Vagina (tissue), 2 donors: ENCODE measurements around the gene TWNK. TPM values are rescaled to one million over a fixed set of nuclear protein-coding genes. Genes with fewer than 3 reads are reported as not detected.

Source experiments
- DNase-seq, 2 donors: peaks; one replicate each; pipeline ENCODE4 v3.0.0-alpha.2; 2017; ENCODE audit errors: extremely low spot score in 2 of 2
- H3K27ac ChIP-seq: fragments of 200-600 bp; sonication (generic); one replicate; pipeline ENCODE4 v1.5.1; 2019
- H3K27me3 ChIP-seq: fragments of 200-600 bp; sonication (generic); one replicate; pipeline ENCODE4 v1.5.1; 2019
- H3K36me3 ChIP-seq, 2 donors: fragments of 200-600 bp; sonication (generic); one replicate each; pipeline ENCODE4 v1.5.1; 2017 to 2019
- H3K4me1 ChIP-seq: fragments of 200-600 bp; sonication (generic); one replicate; pipeline ENCODE4 v1.5.1; 2019
- H3K4me3 ChIP-seq, 2 donors: fragments of 200-600 bp; sonication (generic); 1 replicate in 1 of 2; 2 replicates in 1 of 2; pipeline ENCODE4 v1.5.1; 2016 to 2019
- H3K9me3 ChIP-seq: fragments of 200-600 bp; sonication (generic); one replicate; pipeline ENCODE4 v1.5.1; 2019
- POLR2A ChIP-seq, 2 donors: fragments of 450-650 bp; IDR thresholded peaks; one replicate each; pipeline ENCODE4 v1.6.1; 2017; ENCODE audit warnings: antibody characterized with exemption in 2 of 2, mild to moderate bottlenecking in 2 of 2, moderate library complexity in 2 of 2
- POLR2AphosphoS5 ChIP-seq, 2 donors: sonication (generic); formaldehyde crosslinking; IDR thresholded peaks; one replicate each; pipeline ENCODE4 v1.9.0; 2017; ENCODE audit warnings: antibody characterized with exemption in 2 of 2, mild to moderate bottlenecking in 2 of 2, low read depth in 1 of 2; ENCODE audit not compliant: insufficient read depth in 1 of 2
- intact Hi-C: fragments of 100-400 bp; cut with DNase I; formaldehyde crosslinking; loops from one replicate; pipeline ENCODE4 v1.15.1; 2023
- total RNA-seq: library from RNA; depleted of rRNA; stranded (reverse); fragments of >200 nt; gene quantifications from one replicate; pipeline ENCODE4 v1.2.3, GENCODE V29; 2016
- TF ChIP-seq, protein P1 (sequence below), 3 experiments: fragments of 450-650 bp in 2 of 3; fragments of 200-600 bp in 1 of 3; sonication (generic) in 1 of 3; IDR thresholded peaks; one replicate each; pipeline ENCODE4 v1.5.1; 2017 to 2019; ENCODE audit warnings: antibody characterized with exemption in 3 of 3, mild to moderate bottlenecking in 2 of 3, moderate library complexity in 2 of 3

Gene TWNK
- total RNA-seq, 1 donor from 2014 or later = 5.2 TPM

DNA sequence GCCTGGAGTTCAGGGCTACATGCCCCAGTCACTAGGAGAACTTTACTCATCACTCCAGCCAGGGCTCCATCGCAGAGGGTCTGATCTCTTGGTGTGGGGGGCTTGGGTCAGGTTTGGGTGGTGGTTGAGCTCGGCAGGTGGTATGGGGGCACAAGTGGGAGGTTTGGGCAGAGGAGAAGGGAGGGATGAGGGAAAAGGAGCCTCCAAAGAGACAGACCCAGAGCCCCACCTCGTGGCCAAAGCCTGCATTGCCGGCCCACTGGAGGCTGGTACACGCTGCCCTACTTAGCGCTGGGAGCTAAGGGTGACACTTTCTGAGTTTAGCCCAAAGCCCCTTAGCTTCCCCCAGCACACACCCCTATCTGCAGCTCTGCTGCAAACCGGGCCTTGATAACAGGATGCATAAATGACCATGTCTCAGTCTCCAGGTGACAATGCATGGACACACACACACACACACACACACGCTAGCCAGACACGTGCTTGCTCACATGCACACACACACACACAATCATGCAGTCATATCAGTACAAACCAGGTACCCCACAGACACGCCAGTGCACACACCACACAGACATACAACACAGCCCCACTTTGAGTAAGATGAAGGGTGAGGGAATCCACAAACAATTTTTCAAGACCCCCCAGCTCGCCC is 27.0 kb downstream of the TWNK start:
- intact Hi-C loops = no loop called here
- DNase-seq = no peak
- Histone ChIP-seq H3K36me3 (no peaks in the 10 kb centered on the region), H3K4me3 (no peak overlapping the region), H3K27ac (no peak overlapping the region), H3K4me1 (peaks cover 18% of the 10 kb centered on the region), H3K9me3 (no peaks in the 10 kb centered on the region), H3K27me3 (no peaks in the 10 kb centered on the region)
- no peak for TF ChIP-seq POLR2A (IDR thresholded peaks at IDR 0.05)
- TF ChIP-seq, protein P1, sequence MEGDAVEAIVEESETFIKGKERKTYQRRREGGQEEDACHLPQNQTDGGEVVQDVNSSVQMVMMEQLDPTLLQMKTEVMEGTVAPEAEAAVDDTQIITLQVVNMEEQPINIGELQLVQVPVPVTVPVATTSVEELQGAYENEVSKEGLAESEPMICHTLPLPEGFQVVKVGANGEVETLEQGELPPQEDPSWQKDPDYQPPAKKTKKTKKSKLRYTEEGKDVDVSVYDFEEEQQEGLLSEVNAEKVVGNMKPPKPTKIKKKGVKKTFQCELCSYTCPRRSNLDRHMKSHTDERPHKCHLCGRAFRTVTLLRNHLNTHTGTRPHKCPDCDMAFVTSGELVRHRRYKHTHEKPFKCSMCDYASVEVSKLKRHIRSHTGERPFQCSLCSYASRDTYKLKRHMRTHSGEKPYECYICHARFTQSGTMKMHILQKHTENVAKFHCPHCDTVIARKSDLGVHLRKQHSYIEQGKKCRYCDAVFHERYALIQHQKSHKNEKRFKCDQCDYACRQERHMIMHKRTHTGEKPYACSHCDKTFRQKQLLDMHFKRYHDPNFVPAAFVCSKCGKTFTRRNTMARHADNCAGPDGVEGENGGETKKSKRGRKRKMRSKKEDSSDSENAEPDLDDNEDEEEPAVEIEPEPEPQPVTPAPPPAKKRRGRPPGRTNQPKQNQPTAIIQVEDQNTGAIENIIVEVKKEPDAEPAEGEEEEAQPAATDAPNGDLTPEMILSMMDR (IDR thresholded peaks at IDR 0.05) = peak; percentile 86 to 89 (median 88)

DNA sequence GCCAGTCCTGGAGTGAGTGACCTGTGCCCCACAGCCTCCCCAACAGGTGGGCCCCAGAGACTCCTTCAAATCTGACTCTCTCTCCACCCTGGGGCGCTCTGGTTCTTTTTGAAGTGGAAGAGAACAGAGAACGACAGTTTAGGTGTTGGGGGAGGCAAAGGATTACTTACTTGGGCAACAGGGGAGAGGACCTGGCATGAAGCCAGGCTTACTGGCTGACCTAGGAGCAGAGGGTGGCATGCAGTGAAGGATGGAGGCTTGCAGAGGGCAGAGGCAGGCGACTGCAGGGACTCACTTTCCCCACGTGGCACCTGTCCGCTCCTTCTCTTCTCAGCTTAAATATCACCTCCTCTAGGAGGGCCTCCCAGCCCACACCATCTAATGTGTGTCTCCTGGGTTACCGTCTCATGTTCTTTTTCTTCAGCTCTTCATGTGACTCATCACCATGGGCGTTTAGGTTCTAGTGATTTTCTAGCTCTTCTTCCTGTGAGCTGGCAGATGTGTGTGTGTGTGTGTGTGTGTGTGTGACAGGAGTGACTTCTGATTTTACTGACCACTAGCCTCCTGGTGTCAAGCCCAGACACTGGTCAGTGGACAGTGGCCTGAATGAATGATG is 27.7 kb downstream of the TWNK start:
- intact Hi-C loops = no loop called here
- no peaks in the 10 kb centered on the region for H3K36me3 ChIP-seq
- DNase-seq = no peak
- H3K4me3 ChIP-seq = no peak overlapping the region
- peaks cover 18% of the 10 kb centered on the region for H3K4me1 ChIP-seq
- no peaks in the 10 kb centered on the region for H3K27me3 ChIP-seq
- TF ChIP-seq POLR2A (IDR thresholded peaks at IDR 0.05) (no peak), POLR2AphosphoS5 (IDR thresholded peaks at IDR 0.05; ENCODE audit: insufficient read depth in 1 of 2, low read depth in 1 of 2) (no peak)
- TF ChIP-seq, protein P1 (IDR thresholded peaks at IDR 0.05) = no peak
- no peaks in the 10 kb centered on the region for H3K9me3 ChIP-seq
- no peak overlapping the region for H3K27ac ChIP-seq

DNA sequence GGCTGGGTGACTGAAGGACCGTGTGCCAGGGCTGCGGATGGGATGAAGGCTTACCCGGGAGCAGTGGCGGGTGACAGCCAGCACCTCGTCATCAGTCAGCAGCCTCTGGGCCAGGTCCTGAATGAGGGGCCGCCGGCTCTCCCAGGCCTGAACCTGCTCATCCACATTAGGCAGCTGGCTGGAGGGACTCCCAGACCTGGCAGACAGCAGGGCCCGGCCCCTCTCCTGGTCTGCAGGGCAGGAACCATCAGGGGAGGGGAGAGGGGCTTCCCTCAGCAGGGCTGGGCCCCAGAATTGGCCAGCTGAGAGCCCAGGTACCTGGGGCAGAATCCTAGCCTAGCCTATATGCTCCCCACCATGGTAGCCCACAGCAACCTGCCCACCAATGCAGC is 28.2 kb downstream of the TWNK start:
- H3K4me3 ChIP-seq = no peak overlapping the region
- no peaks in the 10 kb centered on the region for H3K9me3 ChIP-seq
- no peak for DNase-seq
- H3K4me1 ChIP-seq = peaks cover 18% of the 10 kb centered on the region
- H3K27ac ChIP-seq = no peak overlapping the region
- intact Hi-C loops = no loop called here
- TF ChIP-seq POLR2A (IDR thresholded peaks at IDR 0.05) (no peak), POLR2AphosphoS5 (IDR thresholded peaks at IDR 0.05; ENCODE audit: insufficient read depth in 1 of 2, low read depth in 1 of 2) (no peak)
- TF ChIP-seq, protein P1 (IDR thresholded peaks at IDR 0.05) = no peak
- no peaks in the 10 kb centered on the region for H3K36me3 ChIP-seq
- H3K27me3 ChIP-seq = no peaks in the 10 kb centered on the region

DNA sequence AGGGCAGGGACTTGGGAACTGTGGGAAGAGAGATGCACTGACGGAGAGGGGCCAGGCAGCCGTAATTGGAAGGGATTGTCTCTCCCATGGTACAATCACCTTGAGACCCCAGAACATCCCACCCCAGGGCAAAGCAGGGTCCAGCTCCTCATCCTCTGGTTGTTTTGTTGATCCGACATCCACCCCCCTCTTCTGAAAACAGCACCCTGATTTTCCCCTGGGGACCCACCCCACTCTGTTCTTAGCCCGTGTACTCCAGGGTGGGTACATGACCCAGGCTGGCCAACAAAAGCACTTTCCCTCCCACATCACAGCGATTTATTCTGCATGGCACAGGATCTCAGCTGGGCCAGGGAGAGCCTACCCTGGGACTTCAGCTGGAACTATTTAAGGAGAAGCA is 29.5 kb downstream of the TWNK start:
- intact Hi-C loops = no loop called here
- H3K36me3 ChIP-seq = no peaks in the 10 kb centered on the region
- H3K27ac ChIP-seq = no peak overlapping the region
- H3K27me3 ChIP-seq = no peaks in the 10 kb centered on the region
- H3K9me3 ChIP-seq = no peaks in the 10 kb centered on the region
- H3K4me3 ChIP-seq = no peak overlapping the region
- TF ChIP-seq, protein P1 (IDR thresholded peaks at IDR 0.05) = no peak
- no peak for DNase-seq
- H3K4me1 ChIP-seq = peaks cover 18% of the 10 kb centered on the region

DNA sequence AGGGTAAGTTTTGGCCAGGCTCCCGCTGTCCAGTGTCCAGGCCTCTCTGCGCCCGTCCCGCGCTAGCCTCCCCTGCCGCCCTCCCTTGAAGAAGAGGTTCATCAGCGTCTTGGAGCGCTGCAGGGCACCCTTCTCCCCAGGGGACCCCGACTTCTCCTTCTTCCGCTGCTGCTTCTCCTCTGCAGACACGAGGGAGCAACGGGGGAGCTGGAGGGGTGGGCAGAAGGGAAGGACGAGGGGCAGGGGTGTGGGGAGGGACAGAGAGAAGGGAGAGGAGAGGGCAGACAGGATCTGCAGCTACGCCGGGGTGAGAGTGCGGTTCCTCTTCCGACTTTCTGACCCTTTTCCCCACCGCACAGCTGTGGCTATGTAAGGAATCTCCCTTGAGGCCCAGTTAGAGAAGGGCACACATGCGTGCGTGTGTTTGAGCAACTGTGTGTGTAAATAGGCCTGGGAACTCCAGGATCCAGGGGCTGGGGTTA is 30.8 kb downstream of the TWNK start:
- intact Hi-C loops = no loop called here
- TF ChIP-seq POLR2AphosphoS5 (IDR thresholded peaks at IDR 0.05; ENCODE audit: insufficient read depth in 1 of 2, low read depth in 1 of 2) (no peak), POLR2A (IDR thresholded peaks at IDR 0.05) (no peak)
- TF ChIP-seq, protein P1 (IDR thresholded peaks at IDR 0.05) = no peak
- H3K36me3 ChIP-seq = no peaks in the 10 kb centered on the region
- H3K27me3 ChIP-seq = no peaks in the 10 kb centered on the region
- H3K27ac ChIP-seq = no peak overlapping the region
- no peak overlapping the region for H3K4me3 ChIP-seq
- no peak for DNase-seq
- H3K4me1 ChIP-seq = peaks cover 11% of the 10 kb centered on the region
- no peaks in the 10 kb centered on the region for H3K9me3 ChIP-seq
